NK-92 (cell line): ENCODE data around the gene FOXP2.

ENCODE experiments used
- DNase-seq: peaks from one replicate; lab custom pipeline; 2025; ENCODE audit not compliant: unreplicated experiment; lab: John Stamatoyannopoulos, UW

FOXP2 gene

DNA sequence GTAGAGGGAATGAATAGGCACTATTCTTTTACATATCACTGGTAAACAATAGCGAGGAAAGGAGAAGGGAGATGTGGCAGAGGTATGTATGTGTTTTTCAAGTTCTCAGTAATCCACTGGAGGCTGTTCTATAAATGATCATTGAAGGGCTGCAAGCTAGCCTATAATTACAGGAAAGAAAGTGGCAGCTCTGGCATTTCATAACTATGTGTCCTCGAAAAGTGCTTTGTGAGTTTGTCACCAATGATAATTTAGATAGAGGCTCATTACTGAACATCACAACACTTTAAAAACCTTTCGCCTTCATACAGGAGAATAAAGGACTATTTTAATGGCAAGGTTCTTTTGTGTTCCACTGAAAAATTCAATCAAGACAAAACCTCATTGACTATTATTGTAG is 235.1 kb downstream of the FOXP2 start:
- DNase-seq = no peak

GRCh38 chr7:114650491-114650890 is 235.9 kb downstream of the FOXP2 start:
- DNase-seq = no peak

- no peak for DNase-seq
Observed at GRCh38 chr7:114652041-114652440, 237.4 kb downstream of the FOXP2 start.

DNA sequence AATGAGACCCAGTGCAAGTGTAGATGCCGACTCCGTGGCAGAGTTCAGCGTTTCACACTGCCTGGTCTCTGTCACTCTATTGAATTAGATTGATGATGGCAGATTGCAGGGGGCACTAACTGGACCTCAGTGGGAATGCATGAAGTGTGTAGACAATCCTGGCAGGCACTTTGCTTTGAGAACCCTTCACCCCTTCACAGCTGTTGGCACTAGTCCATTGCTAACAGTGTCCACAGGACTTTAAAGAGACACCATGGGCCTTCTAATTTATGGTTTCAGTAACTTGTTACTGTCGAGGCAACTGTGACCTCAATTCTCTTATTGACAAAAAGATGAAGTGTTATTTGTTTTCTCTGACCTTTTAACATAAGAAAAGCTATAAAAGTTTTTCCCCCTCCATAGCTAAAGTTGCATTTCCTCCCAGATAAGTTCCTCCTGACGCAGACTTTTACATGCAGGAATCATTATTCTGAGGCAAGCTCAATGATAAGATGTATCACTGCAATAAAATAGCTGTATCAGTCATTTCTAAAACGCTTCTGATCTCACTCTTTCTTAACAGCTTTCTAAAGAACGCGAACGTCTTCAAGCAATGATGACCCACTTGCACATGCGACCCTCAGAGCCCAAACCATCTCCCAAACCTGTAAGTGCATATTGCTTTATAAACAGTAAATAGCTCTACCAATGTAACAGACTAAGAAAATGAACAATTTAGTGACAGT is 238.9 kb downstream of the FOXP2 start:
- no peak for DNase-seq

DNA sequence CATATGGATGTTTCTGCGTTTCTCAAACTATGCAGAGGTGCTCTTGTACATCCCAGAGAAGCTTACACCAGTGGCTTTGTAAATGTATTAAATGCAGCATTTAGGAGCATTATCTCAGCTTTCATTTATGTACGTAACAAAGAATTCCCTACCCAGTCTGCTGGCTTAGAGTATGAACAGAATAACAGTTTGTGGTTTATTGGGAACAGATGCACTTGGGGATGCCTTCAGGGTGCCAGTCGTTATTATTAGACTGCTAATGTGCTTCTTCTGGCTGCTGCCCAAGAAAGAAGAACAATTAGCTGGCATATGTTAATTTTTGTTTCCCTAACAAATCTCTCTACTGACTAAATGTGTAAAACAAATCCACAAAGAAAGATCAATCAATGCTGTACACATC is 241.9 kb downstream of the FOXP2 start:
- no peak for DNase-seq

- DNase-seq = no peak
Observed at GRCh38 chr7:114657279-114657678, 242.7 kb downstream of the FOXP2 start.

- no peak for DNase-seq
Observed at GRCh38 chr7:114658216-114658615, 243.6 kb downstream of the FOXP2 start.

GRCh38 chr7:114659409-114660125 is 245.0 kb downstream of the FOXP2 start:
- DNase-seq = no peak

DNA sequence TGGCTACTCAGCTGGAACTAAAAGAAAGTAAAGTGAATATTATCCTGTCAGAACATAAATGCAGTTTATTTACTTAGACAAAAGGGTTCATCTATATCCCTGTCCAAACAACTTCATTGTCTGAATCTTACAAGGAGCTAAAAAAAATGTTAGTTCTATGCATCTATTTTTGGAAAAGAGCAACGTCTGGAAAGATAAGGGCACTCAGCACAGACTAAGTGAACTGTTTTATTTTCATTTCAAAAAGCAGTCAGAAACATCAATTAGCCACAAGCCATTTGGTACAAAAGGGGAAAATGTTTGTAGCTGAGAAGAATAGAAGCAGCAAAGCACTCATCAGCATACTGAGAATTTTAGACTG is 245.5 kb downstream of the FOXP2 start:
- DNase-seq = no peak

DNA sequence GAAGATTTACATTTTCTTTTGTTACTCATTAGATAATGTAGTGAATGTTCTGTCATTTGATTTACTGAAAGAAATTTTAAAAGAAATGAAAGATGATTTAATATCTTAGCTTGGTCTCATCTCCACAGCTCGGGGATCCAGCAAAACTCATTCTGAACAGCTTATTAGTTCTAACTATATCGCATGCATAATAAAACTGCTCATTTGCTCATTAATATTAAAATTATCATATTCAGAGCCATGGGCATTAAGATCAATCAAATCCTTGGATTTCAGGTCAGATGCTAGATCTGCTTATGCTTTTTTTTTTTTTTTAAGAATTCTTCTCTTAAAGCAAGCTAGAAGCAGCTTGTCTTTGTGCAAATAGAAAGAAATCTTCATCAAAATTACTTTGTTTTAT is 246.1 kb downstream of the FOXP2 start:
- DNase-seq = no peak

- no peak for DNase-seq
Observed at GRCh38 chr7:114662002-114662677, 247.5 kb downstream of the FOXP2 start.

- DNase-seq = no peak
Observed at GRCh38 chr7:114663502-114663901, 248.9 kb downstream of the FOXP2 start.

GRCh38 chr7:114670676-114671075 is 256.1 kb downstream of the FOXP2 start:
- DNase-seq = no peak

DNA sequence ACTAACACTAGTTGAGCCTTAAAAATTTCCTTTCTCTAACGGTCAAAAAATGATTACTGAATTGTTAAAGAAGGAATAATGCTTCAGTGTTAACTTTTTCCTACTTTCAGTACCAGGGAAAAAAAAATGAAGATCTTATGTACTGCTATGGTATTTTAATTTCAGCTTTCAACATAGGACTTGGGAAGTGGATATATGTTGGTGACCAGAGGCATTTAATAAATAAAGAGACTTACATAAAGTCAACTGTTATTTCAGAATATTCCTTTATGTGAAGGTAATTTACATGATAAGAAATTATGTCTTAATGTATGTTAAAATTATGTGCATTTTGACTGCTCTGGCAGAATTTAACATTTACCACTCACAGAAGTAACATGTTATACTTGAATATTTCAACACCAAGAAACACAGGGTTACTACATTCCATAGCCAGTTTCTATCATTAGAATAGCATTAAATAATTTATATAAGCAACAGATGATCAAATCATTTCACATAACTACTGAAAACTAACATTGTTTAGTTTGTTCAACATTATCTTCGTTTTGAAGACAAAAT is 257.0 kb downstream of the FOXP2 start:
- DNase-seq = no peak

DNA sequence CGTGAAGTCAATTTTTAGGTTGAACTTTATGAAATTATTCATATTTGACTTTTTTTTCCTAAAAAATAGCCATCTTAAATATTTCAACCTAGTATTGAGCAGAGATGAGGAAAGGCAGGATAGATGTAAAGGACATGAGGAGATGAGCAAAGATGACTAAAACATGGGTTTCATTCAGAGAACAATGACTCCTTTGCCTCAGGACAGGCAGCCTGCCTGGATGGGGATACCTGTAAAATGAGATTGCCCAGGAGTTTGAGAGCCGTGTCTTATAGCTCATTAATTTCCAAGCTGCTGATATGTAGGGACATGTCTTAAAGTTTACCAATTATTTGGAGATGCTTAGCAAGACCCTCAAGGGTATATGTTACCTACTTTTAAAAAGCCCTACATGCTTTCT is 263.5 kb downstream of the FOXP2 start:
- DNase-seq = no peak

- DNase-seq = no peak
Observed at GRCh38 chr7:114687238-114687637, 272.6 kb downstream of the FOXP2 start.

- no peak for DNase-seq
Observed at GRCh38 chr7:114688443-114689055, 273.9 kb downstream of the FOXP2 start.

DNA sequence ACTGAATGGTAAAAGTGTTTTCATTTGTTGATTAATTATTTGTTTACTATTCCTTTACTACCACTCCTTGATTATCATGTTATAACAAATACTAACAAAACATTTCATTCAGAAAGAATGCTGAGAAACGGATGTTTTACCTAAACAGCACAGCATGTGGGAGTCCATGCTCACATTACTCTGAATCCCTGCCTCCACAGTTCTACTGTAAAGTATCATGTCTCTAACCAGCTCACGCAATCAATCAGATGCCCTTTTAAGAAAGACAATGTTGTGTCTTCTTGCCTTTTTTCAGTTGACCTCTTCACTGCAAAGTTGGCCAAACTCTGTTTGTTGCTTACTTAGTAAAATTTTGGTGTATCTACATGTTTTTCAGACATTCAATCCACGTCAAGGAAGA is 274.8 kb downstream of the FOXP2 start:
- DNase-seq = no peak

- DNase-seq = no peak
Observed at GRCh38 chr7:114691605-114692004, 277.0 kb downstream of the FOXP2 start.

DNA sequence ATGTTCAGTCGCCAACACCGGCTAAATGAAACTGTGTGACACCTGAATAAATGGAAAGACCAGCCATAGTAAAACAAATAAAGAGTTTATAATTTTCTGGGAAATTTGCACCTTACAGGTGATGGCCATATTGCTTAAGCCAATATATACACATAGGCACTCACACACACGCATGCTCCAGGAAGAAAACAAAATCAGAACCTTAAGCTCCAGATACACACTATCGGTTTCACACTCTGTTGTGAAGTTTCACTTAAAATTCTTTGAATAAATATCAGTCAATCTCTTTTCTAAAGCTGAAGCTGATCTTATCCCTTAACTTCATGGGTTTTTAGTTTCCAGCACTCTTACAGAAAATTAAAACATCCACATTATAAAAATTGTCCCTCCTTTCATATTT is 280.6 kb downstream of the FOXP2 start:
- no peak for DNase-seq

DNA sequence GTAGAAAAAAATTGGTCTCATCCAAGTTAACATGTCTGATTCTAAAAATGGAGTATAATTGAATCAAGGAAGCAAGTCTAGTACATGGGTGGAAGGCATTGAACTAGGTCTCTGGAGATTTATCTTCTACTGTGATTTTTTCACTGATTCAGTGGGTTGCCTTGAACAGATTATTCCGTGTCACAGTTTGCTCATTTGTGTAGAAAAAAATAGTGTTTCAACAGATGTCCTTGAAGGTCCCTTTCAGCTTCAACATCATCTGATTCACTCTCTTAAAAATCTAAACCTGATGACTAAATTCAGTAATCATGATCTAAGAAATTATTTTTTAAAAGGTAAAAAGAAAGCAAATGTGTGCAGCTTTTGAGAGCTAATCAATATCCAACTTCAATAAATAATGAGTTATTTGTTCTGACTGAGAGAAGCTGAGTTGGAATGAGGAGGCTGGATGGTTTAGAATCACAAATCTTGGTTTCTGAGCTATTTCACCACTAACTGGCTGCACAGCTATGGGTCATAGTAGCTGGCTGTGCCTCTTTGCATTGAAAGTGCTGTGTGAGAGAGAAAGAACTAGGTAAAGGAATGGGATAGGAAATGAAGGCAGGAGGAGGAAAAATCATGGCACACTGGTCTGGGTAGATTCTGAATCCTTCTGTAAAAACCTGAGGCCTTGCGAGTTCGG is 285.8 kb downstream of the FOXP2 start:
- DNase-seq = no peak
